ENCODE results near the gene PCNX2.

GRCh38 chr1:233031521-233031920, 264.0 kb downstream of the PCNX2 start:
- TF ChIP-seq CTCF (conservative IDR thresholded peaks at IDR 0.05) (no peak), ZFX (IDR thresholded peaks at IDR 0.05) (no peak)

Data from C4-2B (cell line).